Neural cell (in vitro differentiated cells): ENCODE data around the gene ZBTB40.

Experiments
- CTCF ChIP-seq: fragments of 450-650 bp; IDR thresholded peaks from 2 replicates; pipeline ENCODE4 v1.5.1; 2014; ENCODE audit warnings: antibody characterized with exemption, mild to moderate bottlenecking, moderate library complexity; ENCODE audit not compliant: poor library complexity, severe bottlenecking
- EP300 ChIP-seq: fragments of 450-650 bp; conservative IDR thresholded peaks from 2 replicates; pipeline ENCODE4 v1.6.1; 2014; ENCODE audit warnings: antibody characterized with exemption, mild to moderate bottlenecking, moderate library complexity; ENCODE audit not compliant: poor library complexity, severe bottlenecking
- POLR2AphosphoS5 ChIP-seq: IDR thresholded peaks from 2 replicates; pipeline ENCODE4 v1.6.1; 2012

- no peak for TF ChIP-seq CTCF
- TF ChIP-seq POLR2AphosphoS5, result no peak
- TF ChIP-seq EP300, result no peak
These were observed 38.7 kb downstream of the ZBTB40 start for GRCh38 chr1:22490309-22490708.
